Keratinocyte (primary cell): ENCODE results near the gene TMEM42. TPM values are rescaled to one million over a fixed set of nuclear protein-coding genes. Genes with fewer than 3 reads are reported as not detected.

Experiments used
- DNase-seq: peaks from one replicate; pipeline ENCODE4 v3.0.0-alpha.2; 2011; ENCODE audit warnings: low read depth, missing footprints, low spot score
- FAIRE-seq: peaks from 2 replicates; lab custom pipeline; 2011; peaks lifted over from hg19 to GRCh38; lab: Jason Lieb, UNC
- H2AFZ ChIP-seq: 2 replicates; pipeline ENCODE4 v1.6.0; 2012; ENCODE audit warnings: low read length, control low read depth, inconsistent platforms; ENCODE audit not compliant: control insufficient read depth
- H3K27ac ChIP-seq: 2 replicates; pipeline ENCODE4 v1.5.1; 2011; ENCODE audit warnings: low read length; ENCODE audit not compliant: control insufficient read depth, insufficient read depth
- H3K27me3 ChIP-seq: 3 replicates; pipeline ENCODE4 v1.6.0; 2011; ENCODE audit warnings: low read length; ENCODE audit not compliant: control insufficient read depth, insufficient read depth; ENCODE audit errors: extremely low read depth
- H3K36me3 ChIP-seq, 2 experiments: 2 replicates in 1 of 2; 3 replicates in 1 of 2; pipeline ENCODE4 v1.5.1; 2011; ENCODE audit warnings: low read length in 2 of 2, mild to moderate bottlenecking in 1 of 2; ENCODE audit not compliant: control insufficient read depth in 2 of 2, insufficient read depth in 2 of 2; ENCODE audit errors: extremely low read depth in 1 of 2
- H3K4me1 ChIP-seq: 3 replicates; pipeline ENCODE4 v1.5.1; 2011; ENCODE audit warnings: low read length; ENCODE audit not compliant: control insufficient read depth, insufficient read depth; ENCODE audit errors: extremely low read depth
- H3K4me2 ChIP-seq: 3 replicates; pipeline ENCODE4 v1.6.0; 2011; ENCODE audit warnings: low read depth, low read length; ENCODE audit not compliant: control insufficient read depth, insufficient read depth; ENCODE audit errors: extremely low read depth
- H3K4me3 ChIP-seq, 3 experiments: fragments of 200-600 bp in 1 of 3; sonication (generic) in 1 of 3; 2 replicates in 2 of 3; 3 replicates in 1 of 3; pipeline ENCODE4 v1.5.1; 2011 to 2016; ENCODE audit warnings: low read length in 3 of 3, mild to moderate bottlenecking in 3 of 3, control low read depth in 2 of 3, inconsistent platforms in 1 of 3, low read depth in 1 of 3, mixed read lengths in 1 of 3, mixed run types in 1 of 3, moderate library complexity in 1 of 3; ENCODE audit not compliant: control insufficient read depth in 2 of 3, insufficient read depth in 2 of 3; ENCODE audit errors: extremely low read depth in 1 of 3
- H3K79me2 ChIP-seq: 2 replicates; pipeline ENCODE4 v1.6.0; 2012; ENCODE audit warnings: low read length; ENCODE audit not compliant: control insufficient read depth, insufficient read depth
- H3K9ac ChIP-seq: 3 replicates; pipeline ENCODE4 v1.6.0; 2011; ENCODE audit warnings: low read length; ENCODE audit not compliant: control insufficient read depth, insufficient read depth; ENCODE audit errors: extremely low read depth
- H3K9me1 ChIP-seq: 3 replicates; pipeline ENCODE4 v1.6.0; 2011; ENCODE audit warnings: low read length; ENCODE audit not compliant: control insufficient read depth, insufficient read depth; ENCODE audit errors: extremely low read depth
- H3K9me3 ChIP-seq: 2 replicates; pipeline ENCODE4 v1.5.1; 2012; ENCODE audit warnings: low read depth, low read length; ENCODE audit not compliant: control insufficient read depth
- H4K20me1 ChIP-seq: 3 replicates; pipeline ENCODE4 v1.6.0; 2011; ENCODE audit warnings: low read length; ENCODE audit not compliant: control insufficient read depth, insufficient read depth; ENCODE audit errors: extremely low read depth
- CTCF ChIP-seq, 3 experiments: IDR thresholded peaks in 1 of 3; conservative IDR thresholded peaks in 1 of 3; optimal IDR thresholded peaks in 1 of 3; 2 replicates in 2 of 3; 3 replicates in 1 of 3; pipeline versions ENCODE3 to v1.5.1; 2011; ENCODE audit warnings: low read length in 3 of 3, mild to moderate bottlenecking in 3 of 3, moderate library complexity in 2 of 3, control low read depth in 1 of 3, inconsistent platforms in 1 of 3; ENCODE audit not compliant: insufficient read depth in 2 of 3; ENCODE audit errors: extremely low read depth in 1 of 3
- EZH2 ChIP-seq: IDR thresholded peaks from one replicate; pipeline ENCODE4 v1.6.1; 2012; ENCODE audit warnings: inconsistent platforms, mild to moderate bottlenecking, low read length, moderate library complexity
- dilution Hi-C: fragments of 300-500 bp; cut with MboI; formaldehyde crosslinking; loops from one replicate; pipeline ENCODE4 v1.7.0; 2020; ENCODE audit warnings: low sequenced_read_pairs; ENCODE audit not compliant: extremely low pct_ligation_motif_present
- polyA plus RNA-seq, 5 experiments: library from polyadenylated mRNA; depleted of rRNA in 3 of 5; stranded (reverse) in 3 of 5; stranded (forward) in 1 of 5; unstranded in 1 of 5; fragments of >200 nt; gene quantifications; 1 replicate in 1 of 5; 2 replicates in 3 of 5; 3 replicates in 1 of 5; pipeline versions ENCODE4 v1.2.1 to v1.2.3, GENCODE V29; 2011 to 2012; ENCODE audit warnings: missing spikeins in 2 of 5, low read depth in 1 of 5, low replicate concordance in 1 of 5

TMEM42 gene
- polyA plus RNA-seq, 1 donor (not counting 4 experiments of a cell fraction or from before 2014, with no cell fraction given): 19.5 TPM

DNA sequence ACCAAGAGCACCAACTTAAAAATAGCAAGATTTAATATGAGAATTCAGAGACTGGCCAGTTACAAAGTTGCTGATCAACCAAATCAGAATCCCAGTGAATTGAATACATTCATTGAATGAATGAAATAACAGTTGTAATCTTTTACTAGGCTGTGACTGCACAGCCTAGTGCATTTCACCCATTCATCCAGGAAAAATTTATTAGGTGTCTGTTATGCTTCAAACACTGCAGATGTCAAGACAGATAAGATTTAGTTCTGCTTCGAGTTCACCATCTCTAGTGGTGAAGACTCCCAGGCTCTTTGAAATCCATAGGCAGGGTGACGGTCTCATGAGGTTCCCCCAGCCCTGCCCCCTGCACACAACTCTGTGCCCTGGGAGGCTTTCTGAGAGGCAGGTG lies 41.6 kb downstream of the TMEM42 start:
- dilution Hi-C loops: no loop called here
- Histone ChIP-seq H2AFZ (no peak overlapping the region), H3K4me3 (no peak overlapping the region), H3K9ac (no peak overlapping the region), H3K79me2 (no peaks in the 10 kb centered on the region), H3K4me2 (no peak overlapping the region), H4K20me1 (no peaks in the 10 kb centered on the region), H3K27ac (no peak overlapping the region), H3K27me3 (no peaks in the 10 kb centered on the region), H3K9me1 (no peaks in the 10 kb centered on the region), H3K4me1 (peaks cover 24% of the 10 kb centered on the region), H3K9me3 (no peaks in the 10 kb centered on the region), H3K36me3 (no peaks in the 10 kb centered on the region)
- DNase-seq (no peak), FAIRE-seq (no peak)
- no peak for TF ChIP-seq CTCF (optimal IDR thresholded peaks at IDR 0.05 in 1 of 3, IDR thresholded peaks at IDR 0.05 in 1 of 3, conservative IDR thresholded peaks at IDR 0.05 in 1 of 3; ENCODE audit: extremely low read depth in 1 of 3, insufficient read depth in 2 of 3, low read length in 3 of 3)

DNA sequence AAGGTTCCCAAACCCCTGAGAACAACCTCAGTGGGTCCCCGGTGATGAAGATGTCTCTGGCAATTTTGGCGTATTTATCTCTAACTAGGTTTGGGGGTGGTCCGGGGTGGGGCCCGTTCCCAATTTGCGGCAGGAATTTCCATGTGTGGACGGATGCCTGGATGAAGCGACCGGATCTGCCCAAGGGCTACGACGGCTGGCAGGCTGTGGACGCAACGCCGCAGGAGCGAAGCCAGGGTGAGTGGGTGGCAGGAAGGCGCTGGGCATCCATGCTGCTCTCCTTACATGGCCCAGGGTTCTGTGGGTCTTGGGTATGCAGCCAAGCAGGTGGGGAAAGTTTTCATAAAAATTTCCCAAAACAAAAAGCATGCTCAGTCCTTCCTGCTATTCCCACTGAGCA lies 42.0 kb downstream of the TMEM42 start:
- no peak overlapping the region for H3K4me3 ChIP-seq
- TF ChIP-seq EZH2: no peak
- no peak for TF ChIP-seq CTCF (optimal IDR thresholded peaks at IDR 0.05 in 1 of 3, IDR thresholded peaks at IDR 0.05 in 1 of 3, conservative IDR thresholded peaks at IDR 0.05 in 1 of 3; ENCODE audit: extremely low read depth in 1 of 3, insufficient read depth in 2 of 3, low read length in 3 of 3)
- no peaks in the 10 kb centered on the region for H3K9me1 ChIP-seq
- no peaks in the 10 kb centered on the region for H3K27me3 ChIP-seq
- H4K20me1 ChIP-seq: no peaks in the 10 kb centered on the region
- no peaks in the 10 kb centered on the region for H3K79me2 ChIP-seq
- no peaks in the 10 kb centered on the region for H3K36me3 ChIP-seq
- no peak for DNase-seq
- dilution Hi-C loops: no loop called here
- no peak overlapping the region for H3K9ac ChIP-seq
- no peak for FAIRE-seq
- no peak overlapping the region for H3K27ac ChIP-seq
- no peaks in the 10 kb centered on the region for H3K9me3 ChIP-seq
- H3K4me1 ChIP-seq: peaks cover 24% of the 10 kb centered on the region
- no peak overlapping the region for H3K4me2 ChIP-seq
- H2AFZ ChIP-seq: no peak overlapping the region
